ENCODE data around the gene KBTBD6. TPM values are rescaled to one million over a fixed set of nuclear protein-coding genes. Genes with fewer than 3 reads are reported as not detected.
"Not testable (repeated sequence)": the region's sequence is repeated elsewhere in the genome, so short reads cannot be mapped to it uniquely, and the experiment has no call there.

Gene KBTBD6
- total and polyA plus RNA-seq, 4 donors: 2.1 to 5.1 (median 3.8) TPM

GRCh38 chr13:41133951-41134350 is 1.3 kb upstream of the KBTBD6 start:
- no peak for DNase-seq (ENCODE audit: low spot score)
- no peaks in the 10 kb centered on the region for H3K9me3 ChIP-seq (ENCODE audit: control insufficient read depth in 4 of 4, low read length in 3 of 4)
- no peaks in the 10 kb centered on the region for H3K27me3 ChIP-seq (ENCODE audit: control insufficient read depth in 4 of 4, insufficient read depth in 4 of 4, low read length in 3 of 4)
- 93% methylated on average over 6 of the region's 6 CpGs for WGBS
- peaks cover 0 to 21% (median 16%) of the 10 kb centered on the region in 4 donors for H3K4me1 ChIP-seq (ENCODE audit: control insufficient read depth in 4 of 4, insufficient read depth in 4 of 4, low read length in 3 of 4)
- no peak overlapping the region for H3K4me3 ChIP-seq (ENCODE audit: low read depth in 1 of 3, low read length in 3 of 3)
- H3K36me3 ChIP-seq (ENCODE audit: control insufficient read depth in 4 of 4, insufficient read depth in 3 of 4, low read depth in 1 of 4, low read length in 3 of 4): peaks cover 0 to 2% (median 0%) of the 10 kb centered on the region in 4 donors
- TF ChIP-seq NR2F2 (IDR thresholded peaks at IDR 0.05): no peak
- no peak for TF ChIP-seq YY1 (IDR thresholded peaks at IDR 0.05)
- no peak overlapping the region for H3K27ac ChIP-seq (ENCODE audit: low read depth in 1 of 2, low read length in 2 of 2)
- no peak overlapping the region for H3K9ac ChIP-seq (ENCODE audit: low read depth in 1 of 2, low read length in 2 of 2)

GRCh38 chr13:41131660-41132511 is 716 bp downstream of the KBTBD6 start:
- WGBS: 35% methylated on average over 48 of the region's 48 CpGs
- not testable (repeated sequence) for H3K27me3 ChIP-seq (ENCODE audit: control insufficient read depth in 4 of 4, insufficient read depth in 4 of 4, low read length in 3 of 4); H3K36me3 ChIP-seq (ENCODE audit: control insufficient read depth in 4 of 4, insufficient read depth in 3 of 4, low read depth in 1 of 4, low read length in 3 of 4); DNase-seq (ENCODE audit: low spot score); H3K9me3 ChIP-seq (ENCODE audit: control insufficient read depth in 4 of 4, low read length in 3 of 4)
- Histone ChIP-seq H3K9ac (ENCODE audit: low read depth in 1 of 2, low read length in 2 of 2) (peak overlapping the region; percentile 42 to 94), H3K4me1 (ENCODE audit: control insufficient read depth in 4 of 4, insufficient read depth in 4 of 4, low read length in 3 of 4) (peaks cover 0 to 21% (median 16%) of the 10 kb centered on the region in 4 donors), H3K4me3 (ENCODE audit: low read depth in 1 of 3, low read length in 3 of 3) (peak overlapping the region; percentile 52 to 98 (median 88)), H3K27ac (ENCODE audit: low read depth in 1 of 2, low read length in 2 of 2) (peak overlapping the region; percentile 82 to 89)

GRCh38 chr13:41131189-41131588 is 1.4 kb downstream of the KBTBD6 start:
- H3K4me1 ChIP-seq (ENCODE audit: control insufficient read depth in 4 of 4, insufficient read depth in 4 of 4, low read length in 3 of 4): peaks cover 0 to 21% (median 16%) of the 10 kb centered on the region in 4 donors
- H3K9ac ChIP-seq (ENCODE audit: low read depth in 1 of 2, low read length in 2 of 2); H3K9me3 ChIP-seq (ENCODE audit: control insufficient read depth in 4 of 4, low read length in 3 of 4); H3K27me3 ChIP-seq (ENCODE audit: control insufficient read depth in 4 of 4, insufficient read depth in 4 of 4, low read length in 3 of 4); H3K4me3 ChIP-seq (ENCODE audit: low read depth in 1 of 3, low read length in 3 of 3); H3K36me3 ChIP-seq (ENCODE audit: control insufficient read depth in 4 of 4, insufficient read depth in 3 of 4, low read depth in 1 of 4, low read length in 3 of 4); H3K27ac ChIP-seq (ENCODE audit: low read depth in 1 of 2, low read length in 2 of 2); DNase-seq (ENCODE audit: low spot score): not testable (repeated sequence)
- WGBS: 87% methylated on average over 4 of the region's 4 CpGs

- Histone ChIP-seq H3K4me1 (ENCODE audit: control insufficient read depth in 4 of 4, insufficient read depth in 4 of 4, low read length in 3 of 4) (peaks cover 0 to 21% (median 16%) of the 10 kb centered on the region in 4 donors), H3K27me3 (ENCODE audit: control insufficient read depth in 4 of 4, insufficient read depth in 4 of 4, low read length in 3 of 4) (no peaks in the 10 kb centered on the region), H3K36me3 (ENCODE audit: control insufficient read depth in 4 of 4, insufficient read depth in 3 of 4, low read depth in 1 of 4, low read length in 3 of 4) (no peaks in the 10 kb centered on the region), H3K27ac (ENCODE audit: low read depth in 1 of 2, low read length in 2 of 2) (no peak overlapping the region), H3K4me3 (ENCODE audit: low read depth in 1 of 3, low read length in 3 of 3) (no peak overlapping the region), H3K9ac (ENCODE audit: low read depth in 1 of 2, low read length in 2 of 2) (no peak overlapping the region), H3K9me3 (ENCODE audit: control insufficient read depth in 4 of 4, low read length in 3 of 4) (no peaks in the 10 kb centered on the region)
- 85% methylated on average over 3 of the region's 3 CpGs for WGBS
- no peak for DNase-seq (ENCODE audit: low spot score)
- TF ChIP-seq TAF1 (conservative IDR thresholded peaks at IDR 0.05) (no peak), RXRA (IDR thresholded peaks at IDR 0.05) (no peak), FOXA1 (IDR thresholded peaks at IDR 0.05) (no peak)
Observed at GRCh38 chr13:41130356-41130755, 2.2 kb downstream of the KBTBD6 start.

- no peak overlapping the region for H3K4me3 ChIP-seq (ENCODE audit: low read depth in 1 of 3, low read length in 3 of 3)
- no peaks in the 10 kb centered on the region for H3K27me3 ChIP-seq (ENCODE audit: control insufficient read depth in 4 of 4, insufficient read depth in 4 of 4, low read length in 3 of 4)
- H3K27ac ChIP-seq (ENCODE audit: low read depth in 1 of 2, low read length in 2 of 2): no peak overlapping the region
- DNase-seq (ENCODE audit: low spot score): no peak
- 71% methylated on average over 3 of the region's 3 CpGs for WGBS
- H3K36me3 ChIP-seq (ENCODE audit: control insufficient read depth in 4 of 4, insufficient read depth in 3 of 4, low read depth in 1 of 4, low read length in 3 of 4): peaks cover 0 to 1% (median 0%) of the 10 kb centered on the region in 4 donors
- no peak for TF ChIP-seq SP1 (IDR thresholded peaks at IDR 0.05)
- H3K9me3 ChIP-seq (ENCODE audit: control insufficient read depth in 4 of 4, low read length in 3 of 4): no peaks in the 10 kb centered on the region
- H3K4me1 ChIP-seq (ENCODE audit: control insufficient read depth in 4 of 4, insufficient read depth in 4 of 4, low read length in 3 of 4): peaks cover 0 to 15% (median 11%) of the 10 kb centered on the region in 4 donors
- H3K9ac ChIP-seq (ENCODE audit: low read depth in 1 of 2, low read length in 2 of 2): no peak overlapping the region
Observed at GRCh38 chr13:41127701-41128100, 4.9 kb downstream of the KBTBD6 start.
